NCI-H146 treated with DMSO at 0.1 percent for 48 hours (cell line): Measurements from ENCODE around the gene LRFN4.

Experiments
- DNase-seq: peaks from one replicate; lab custom pipeline; 2025; ENCODE audit not compliant: unreplicated experiment; lab: John Stamatoyannopoulos, UW

The LRFN4 gene

GRCh38 chr11:66858186-66858938 is 1.5 kb downstream of the LRFN4 start:
- DNase-seq = no peak

- no peak for DNase-seq
Observed at GRCh38 chr11:66858939-66859685, 2.2 kb downstream of the LRFN4 start.

- DNase-seq = no peak
Observed at GRCh38 chr11:66859686-66860448, 3.0 kb downstream of the LRFN4 start.

DNA sequence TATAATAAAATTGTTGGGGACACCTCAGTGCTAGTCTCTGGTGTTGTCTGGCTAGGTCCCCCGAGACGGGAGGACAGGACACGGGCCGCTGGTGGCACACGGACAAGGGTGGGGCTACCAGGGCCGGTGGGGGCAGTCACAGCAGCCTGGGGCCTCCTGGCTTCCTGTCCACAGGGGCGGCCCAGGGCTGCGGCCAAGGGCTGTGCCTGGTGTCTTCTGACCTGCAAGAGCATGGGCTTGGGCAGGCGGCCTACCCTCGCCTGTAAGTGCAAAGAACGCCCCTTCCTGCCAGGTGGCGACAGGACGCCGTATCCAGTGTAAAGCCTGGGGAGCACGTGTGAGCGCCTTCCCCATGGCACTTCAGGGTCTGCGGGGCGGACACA is 3.6 kb downstream of the LRFN4 start:
- no peak for DNase-seq

DNA sequence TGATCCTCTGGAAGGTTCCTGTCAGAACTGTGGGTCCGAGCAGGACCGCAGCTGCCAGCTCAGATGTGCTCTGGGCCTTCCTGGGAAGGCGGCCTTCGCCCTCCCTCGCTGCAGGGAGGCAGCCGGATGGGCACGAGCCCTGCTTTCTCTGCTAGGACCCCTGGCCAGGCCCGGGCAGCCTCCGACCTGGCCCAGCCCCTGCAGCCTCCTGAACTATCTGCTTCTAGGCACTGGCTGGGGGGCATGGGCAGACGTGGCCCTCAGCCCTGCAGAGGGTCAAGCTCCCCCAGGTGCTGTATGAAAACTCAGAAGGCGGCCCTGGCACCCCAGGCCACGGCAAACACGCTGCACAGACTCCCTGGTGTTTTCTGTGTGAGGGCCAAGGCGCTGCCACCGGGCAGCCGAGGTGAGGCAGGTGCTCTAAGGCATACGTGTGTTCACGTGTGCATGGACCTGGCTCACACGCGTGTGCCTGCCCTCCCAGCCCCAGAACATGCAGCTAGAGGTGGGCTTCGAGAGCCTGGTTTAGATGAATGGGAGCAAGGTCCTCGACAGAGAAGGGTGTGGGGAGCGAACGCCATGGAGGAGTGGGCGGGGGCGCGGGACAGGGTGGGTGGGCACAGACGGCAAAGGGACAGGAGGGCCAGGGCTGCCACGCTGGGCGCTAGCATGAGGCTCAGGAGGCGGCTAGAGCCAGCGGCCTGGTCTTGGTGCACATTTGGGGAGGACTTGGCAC is 4.3 kb downstream of the LRFN4 start:
- DNase-seq = no peak

GRCh38 chr11:66861774-66862558 is 5.1 kb downstream of the LRFN4 start:
- no peak for DNase-seq

DNA sequence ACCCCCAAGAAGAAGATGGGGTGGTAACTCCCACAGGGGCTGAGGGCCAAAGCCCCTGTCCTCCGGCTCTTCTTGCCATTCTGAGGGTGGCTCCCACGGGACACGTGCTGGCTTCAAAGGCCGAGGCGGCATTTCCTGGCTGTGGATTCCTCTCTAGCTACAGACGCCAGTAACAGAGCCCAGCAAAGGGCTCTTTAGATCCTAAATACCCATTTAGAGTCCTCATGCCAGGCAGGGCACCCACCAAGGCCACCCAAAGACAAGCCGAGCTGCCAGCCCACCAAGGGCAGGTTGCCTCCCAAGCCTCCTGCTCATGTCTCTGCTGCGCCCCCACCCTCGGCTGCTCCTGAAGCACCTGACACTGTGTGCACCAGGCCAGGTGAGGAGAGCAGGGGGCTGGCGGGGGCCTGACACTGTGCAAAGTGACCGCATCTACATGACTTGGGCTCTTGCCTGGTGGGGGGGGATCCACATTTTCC is 5.7 kb downstream of the LRFN4 start:
- no peak for DNase-seq

- DNase-seq = no peak
Observed at GRCh38 chr11:66863428-66864125, 6.7 kb downstream of the LRFN4 start.

GRCh38 chr11:66864172-66864901 is 7.5 kb downstream of the LRFN4 start:
- no peak for DNase-seq

GRCh38 chr11:66864924-66865697 is 8.2 kb downstream of the LRFN4 start:
- no peak for DNase-seq

- no peak for DNase-seq
Observed at GRCh38 chr11:66866007-66866406, 9.1 kb downstream of the LRFN4 start.

GRCh38 chr11:66866511-66866986 is 9.7 kb downstream of the LRFN4 start:
- DNase-seq = no peak

DNA sequence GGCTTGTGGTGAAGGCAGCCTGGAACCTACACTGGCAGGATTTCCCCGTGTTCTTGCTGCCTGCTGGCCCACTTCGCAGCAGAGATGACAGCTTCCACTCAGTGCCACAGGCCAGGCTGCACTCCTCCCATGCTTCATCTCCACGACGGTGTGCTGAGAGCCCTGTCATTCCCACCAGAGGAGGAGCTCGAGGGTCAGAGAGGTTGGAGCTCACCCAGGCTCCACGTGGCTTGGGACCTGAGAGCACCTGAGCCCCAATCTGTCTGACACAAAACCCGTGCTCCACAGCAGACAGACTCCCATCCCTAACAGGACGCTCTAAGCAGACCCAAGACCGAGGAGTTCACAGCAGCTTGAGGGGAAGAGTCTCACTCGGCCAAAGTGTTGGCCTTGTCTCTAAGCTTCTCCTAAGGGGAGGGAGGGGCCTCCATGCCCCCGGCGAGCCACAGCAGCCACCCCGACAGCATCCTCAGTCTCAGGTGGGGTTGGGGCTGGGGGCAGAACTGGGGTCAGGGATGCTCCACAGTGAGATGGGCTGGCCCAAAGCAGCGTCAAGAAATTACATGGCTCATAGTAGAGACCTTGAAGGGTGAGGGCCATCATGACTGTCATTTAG is 10.7 kb downstream of the LRFN4 start:
- no peak for DNase-seq

GRCh38 chr11:66868082-66868725 is 11.3 kb downstream of the LRFN4 start:
- DNase-seq = no peak

GRCh38 chr11:66868726-66869566 is 12.1 kb downstream of the LRFN4 start:
- DNase-seq = no peak

GRCh38 chr11:66869567-66869870 is 12.7 kb downstream of the LRFN4 start:
- no peak for DNase-seq
